Measurements from ENCODE around the gene OR2A1.
"Not testable (repeated sequence)": the region's sequence is repeated elsewhere in the genome, so short reads cannot be mapped to it uniquely, and the experiment has no call there.

OR2A1 gene

GRCh38 chr7:144325868-144326267 is 13.6 kb downstream of the OR2A1 start:
- not testable (repeated sequence) for DNase-seq (ENCODE audit: low read depth)

GRCh38 chr7:144330044-144330443 is 17.8 kb downstream of the OR2A1 start:
- DNase-seq (ENCODE audit: low read depth): not testable (repeated sequence)

- DNase-seq (ENCODE audit: low read depth): not testable (repeated sequence)
Measured at GRCh38 chr7:144331221-144331995, 19.2 kb downstream of the OR2A1 start.

- not testable (repeated sequence) for DNase-seq (ENCODE audit: low read depth)
Measured at GRCh38 chr7:144331996-144332288, 19.7 kb downstream of the OR2A1 start.

- DNase-seq (ENCODE audit: low read depth): not testable (repeated sequence)
Measured at GRCh38 chr7:144348625-144349024, 36.4 kb downstream of the OR2A1 start.

- DNase-seq (ENCODE audit: low read depth): not testable (repeated sequence)
Measured at GRCh38 chr7:144351667-144352066, 39.4 kb downstream of the OR2A1 start.

GRCh38 chr7:144355176-144355822 is 43.1 kb downstream of the OR2A1 start, which contains the start of gene ARHGEF5:
Gene ARHGEF5, plus strand, starts transcription at chr7:144355402. Its CDS starts 7,268 bp downstream, at chr7:144362670.
- not testable (repeated sequence) for DNase-seq (ENCODE audit: low read depth)

GRCh38 chr7:144356185-144356584 is 44.0 kb downstream of the OR2A1 start:
- not testable (repeated sequence) for DNase-seq (ENCODE audit: low read depth)

- DNase-seq (ENCODE audit: low read depth): not testable (repeated sequence)
Measured at GRCh38 chr7:144356860-144357259, 44.6 kb downstream of the OR2A1 start.

GRCh38 chr7:144362061-144362460 is 49.8 kb downstream of the OR2A1 start:
- not testable (repeated sequence) for DNase-seq (ENCODE audit: low read depth)

GRCh38 chr7:144365523-144365922 is 53.3 kb downstream of the OR2A1 start:
- DNase-seq (ENCODE audit: low read depth): not testable (repeated sequence)

GRCh38 chr7:144367250-144367649 is 55.0 kb downstream of the OR2A1 start:
- DNase-seq (ENCODE audit: low read depth): not testable (repeated sequence)

- DNase-seq (ENCODE audit: low read depth): not testable (repeated sequence)
Measured at GRCh38 chr7:144369221-144369620, 57.0 kb downstream of the OR2A1 start.
